ENCODE data around the gene ADA.

GRCh38 chr20:44574372-44574771 lies 77.1 kb downstream of the ADA start:
- TF ChIP-seq CTCF (conservative IDR thresholded peaks at IDR 0.05; ENCODE audit: low read length): no peak
- no peak for TF ChIP-seq EZH2phosphoT487 (IDR thresholded peaks at IDR 0.05; ENCODE audit: borderline replicate concordance)
